ENCODE results near the gene DEFB123. TPM values are rescaled to one million over a fixed set of nuclear protein-coding genes. Genes with fewer than 3 reads are reported as not detected.

Gene DEFB123
- total RNA-seq, 4 donors from 2014 or later = not detected

GRCh38 chr20:31494131-31494530 lies 53.7 kb downstream of the DEFB123 start:
- intact Hi-C loops (cut with DNase I) = no loop called here
- WGBS = 54% methylated on average over 2 of the region's 2 CpGs
- Histone ChIP-seq H3K36me3 (no peaks in the 10 kb centered on the region), H3K4me3 (no peak overlapping the region), H3K27ac (replicated peaks in 1 of 4) (no peak overlapping the region), H3K9me3 (no peaks in the 10 kb centered on the region), H3K27me3 (no peaks in the 10 kb centered on the region), H3K4me1 (peaks cover 8 to 25% (median 19%) of the 10 kb centered on the region in 4 donors)
- no peak for DNase-seq (ENCODE audit: extremely low spot score)
- TF ChIP-seq EP300 (IDR thresholded peaks at IDR 0.05) (no peak), POLR2A (IDR thresholded peaks at IDR 0.05; ENCODE audit: low read depth) (no peak), CTCF (IDR thresholded peaks at IDR 0.05) (peak in 2 of 3 experiments; percentile 28 to 38), POLR2AphosphoS5 (IDR thresholded peaks at IDR 0.05) (no peak)

DNA sequence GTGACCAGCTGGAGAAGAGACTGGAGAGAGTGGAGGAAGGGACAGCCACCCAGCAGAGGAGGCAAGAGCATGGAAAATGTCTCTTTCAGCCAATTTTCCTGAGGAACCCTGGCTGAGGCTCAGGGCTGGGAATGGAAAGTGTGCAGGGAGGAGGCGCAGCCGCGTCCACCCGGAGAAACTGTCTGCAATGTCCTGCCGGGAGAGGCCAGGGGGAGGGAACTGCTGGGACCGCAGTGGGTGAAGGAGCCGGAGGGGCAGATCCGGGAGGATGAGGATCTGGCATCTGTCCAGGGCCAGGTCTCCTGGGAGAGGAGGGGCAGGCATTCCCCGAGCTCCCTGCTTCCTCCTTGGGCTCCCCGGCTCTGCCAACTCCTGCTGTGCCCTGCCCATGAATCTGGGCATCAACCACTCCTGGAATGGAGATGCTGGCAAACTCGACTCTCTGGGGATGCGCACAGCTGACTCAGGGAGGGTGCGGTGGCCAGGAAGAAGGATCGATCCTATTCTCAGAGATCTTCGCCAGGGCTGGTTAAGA lies 56.4 kb downstream of the DEFB123 start:
- intact Hi-C loops (cut with DNase I) = no loop called here

GRCh38 chr20:31497838-31498540 lies 57.6 kb downstream of the DEFB123 start:
- Histone ChIP-seq H3K9me3 (no peaks in the 10 kb centered on the region), H3K4me3 (no peak overlapping the region), H3K27ac (replicated peaks in 1 of 4) (peak overlapping the region in 3 of 4 donors; percentile 55 to 72 (median 66)), H3K36me3 (no peaks in the 10 kb centered on the region), H3K4me1 (peaks cover 8 to 28% (median 22%) of the 10 kb centered on the region in 4 donors), H3K27me3 (no peaks in the 10 kb centered on the region)
- DNase-seq (ENCODE audit: extremely low spot score) = no peak
- 31% methylated on average over 6 of the region's 6 CpGs for WGBS
- TF ChIP-seq POLR2A (IDR thresholded peaks at IDR 0.05; ENCODE audit: low read depth) (no peak), POLR2AphosphoS5 (IDR thresholded peaks at IDR 0.05) (no peak), CTCF (IDR thresholded peaks at IDR 0.05) (no peak), EP300 (IDR thresholded peaks at IDR 0.05) (no peak)
- intact Hi-C loops (cut with DNase I) = no loop called here

More for the DNA sequence above, 56.4 kb downstream of the DEFB123 start:
- no peaks in the 10 kb centered on the region for H3K9me3 ChIP-seq
- peak overlapping the region; percentile 55 to 72 (median 68) for H3K27ac ChIP-seq (replicated peaks in 1 of 4)
- no peak for DNase-seq (ENCODE audit: extremely low spot score)
- 20% methylated on average over 15 of the region's 15 CpGs for WGBS
- no peaks in the 10 kb centered on the region for H3K27me3 ChIP-seq
- H3K36me3 ChIP-seq = no peaks in the 10 kb centered on the region
- H3K4me1 ChIP-seq = peaks cover 8 to 25% (median 19%) of the 10 kb centered on the region in 4 donors
- H3K4me3 ChIP-seq = peak overlapping the region; percentile 28 to 47 (median 32)
- TF ChIP-seq POLR2AphosphoS5 (IDR thresholded peaks at IDR 0.05) (peak; percentile 44 to 58), CTCF (IDR thresholded peaks at IDR 0.05) (no peak)

Other genes starting within 250 kb of the DEFB123 start
- not detected for gene DEFB115, start 183.0 kb upstream of the DEFB123 start, total RNA-seq
- gene DEFB116, start 132.0 kb upstream of the DEFB123 start, total RNA-seq = not detected
- gene DEFB118, start 72.0 kb upstream of the DEFB123 start, total RNA-seq = not detected
- 1 to 10 TPM in 1 of 4 donors, not detected in 3; 2.7 TPM for gene DEFB119, start 50.0 kb upstream of the DEFB123 start, total RNA-seq
- not detected for gene DEFB121, start 34.4 kb upstream of the DEFB123 start, total RNA-seq
- gene DEFB124, start 34.5 kb downstream of the DEFB123 start, total RNA-seq = not detected
- gene REM1, start 34.7 kb downstream of the DEFB123 start, total RNA-seq = 10 to 100 TPM in 1 of 4 donors, 1 to 10 TPM in 3; 3.7 to 10.2 (median 7.1) TPM
- gene HM13, start 73.8 kb downstream of the DEFB123 start, total RNA-seq = 10 to 100 TPM; 41.5 to 67.7 (median 47.6) TPM
- gene ID1, start 164.7 kb downstream of the DEFB123 start, total RNA-seq = 100 to 1,000 TPM; 199 to 744 (median 532) TPM
- 10 to 100 TPM in 1 of 4 donors, 1 to 10 TPM in 3; 2.1 to 14.2 (median 7.1) TPM for gene COX4I2, start 197.3 kb downstream of the DEFB123 start, total RNA-seq

Data from esophagus muscularis mucosa (tissue), 4 donors.